GM19372 (cell line): ENCODE data around the gene PVRIG.
"Not testable (repeated sequence)": the region's sequence is repeated elsewhere in the genome, so short reads cannot be mapped to it uniquely, and the experiment has no call there.

ENCODE experiments used
- ATAC-seq: cut with Tn5 transposase; IDR thresholded peaks from one replicate; pipeline ENCODE4 v1.9.1; 2021; ENCODE audit warnings: mild to moderate bottlenecking, low read depth, moderate library complexity; ENCODE audit not compliant: unreplicated experiment

The PVRIG gene

GRCh38 chr7:100223376-100223927 lies 3.7 kb downstream of the PVRIG start:
- ATAC-seq, result not testable (repeated sequence)

- not testable (repeated sequence) for ATAC-seq
These were observed 5.1 kb downstream of the PVRIG start for GRCh38 chr7:100224891-100225290.

- ATAC-seq, result not testable (repeated sequence)
These were observed 15.0 kb downstream of the PVRIG start for GRCh38 chr7:100234660-100235317.

GRCh38 chr7:100239975-100240374 lies 20.2 kb downstream of the PVRIG start:
- ATAC-seq, result not testable (repeated sequence)

- ATAC-seq, result not testable (repeated sequence)
These were observed 23.6 kb downstream of the PVRIG start for GRCh38 chr7:100243385-100243784.

GRCh38 chr7:100244988-100245605 lies 25.3 kb downstream of the PVRIG start:
- not testable (repeated sequence) for ATAC-seq

- not testable (repeated sequence) for ATAC-seq
These were observed 26.5 kb downstream of the PVRIG start for GRCh38 chr7:100246121-100246864.

GRCh38 chr7:100246865-100247137 lies 27.1 kb downstream of the PVRIG start:
- not testable (repeated sequence) for ATAC-seq

- no peak for ATAC-seq
These were observed 27.5 kb downstream of the PVRIG start for GRCh38 chr7:100247152-100247757.

GRCh38 chr7:100248483-100248882 lies 28.7 kb downstream of the PVRIG start:
- no peak for ATAC-seq

- no peak for ATAC-seq
These were observed 37.3 kb downstream of the PVRIG start for GRCh38 chr7:100257017-100257416.

GRCh38 chr7:100259984-100260383 lies 40.2 kb downstream of the PVRIG start:
- not testable (repeated sequence) for ATAC-seq

GRCh38 chr7:100262896-100263295 lies 43.1 kb downstream of the PVRIG start:
- not testable (repeated sequence) for ATAC-seq

- not testable (repeated sequence) for ATAC-seq
These were observed 44.5 kb downstream of the PVRIG start for GRCh38 chr7:100264223-100264622.

- not testable (repeated sequence) for ATAC-seq
These were observed 45.0 kb downstream of the PVRIG start for GRCh38 chr7:100264669-100265165.

- ATAC-seq, result not testable (repeated sequence)
These were observed 46.1 kb downstream of the PVRIG start for GRCh38 chr7:100265851-100266250.

GRCh38 chr7:100266576-100267354 lies 47.0 kb downstream of the PVRIG start:
- no peak for ATAC-seq

GRCh38 chr7:100267648-100268047 lies 47.9 kb downstream of the PVRIG start:
- no peak for ATAC-seq

- not testable (repeated sequence) for ATAC-seq
These were observed 49.1 kb downstream of the PVRIG start for GRCh38 chr7:100268882-100269281.
